Activated CD8-positive, alpha-beta memory T cell treated with anti-CD3 and anti-CD28 coated beads for 48 hours (primary cell): ENCODE data around the gene RNF187.

ENCODE experiments used
- DNase-seq, 3 experiments: peaks; one replicate each; pipeline ENCODE4 v3.0.0-alpha.2; 2020; ENCODE audit warnings: low read depth in 2 of 3, low spot score in 2 of 3

Gene RNF187

GRCh38 chr1:228508840-228509415 is 21.7 kb downstream of the RNF187 start:
- DNase-seq: no peak

DNA sequence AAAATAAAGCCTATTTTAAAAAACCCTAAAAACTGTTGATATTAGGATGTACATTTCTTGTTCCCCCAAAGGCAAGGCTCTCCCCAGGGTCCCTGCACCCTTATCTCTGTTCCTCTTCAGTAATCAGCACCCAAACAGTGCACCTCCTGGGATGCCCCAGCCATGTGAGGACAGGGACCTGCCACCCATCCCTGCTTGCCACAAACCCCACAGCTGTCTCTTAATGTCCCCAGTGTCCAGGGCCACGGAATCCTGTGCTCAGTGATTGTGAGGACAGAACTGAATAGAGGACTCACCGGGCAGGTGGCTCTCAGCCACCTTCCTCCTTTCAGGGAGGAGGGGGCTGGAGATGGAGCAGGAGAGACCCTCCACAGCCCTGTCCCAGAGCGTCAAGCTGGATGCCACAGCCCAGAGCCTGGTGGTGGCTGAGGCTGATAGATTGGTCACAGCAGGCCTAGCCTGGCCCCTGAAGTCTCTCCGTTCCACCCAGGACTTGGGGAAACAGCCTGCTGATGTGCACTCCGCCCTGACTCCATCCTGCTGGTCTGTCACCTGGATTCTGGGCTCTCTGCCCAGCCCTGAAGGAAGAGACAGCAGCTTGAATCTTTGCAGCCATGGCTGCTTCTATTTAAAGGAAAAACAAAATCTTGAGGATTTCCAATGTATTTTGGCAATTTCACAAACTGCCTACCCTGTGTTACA is 23.1 kb downstream of the RNF187 start:
- DNase-seq: no peak

DNA sequence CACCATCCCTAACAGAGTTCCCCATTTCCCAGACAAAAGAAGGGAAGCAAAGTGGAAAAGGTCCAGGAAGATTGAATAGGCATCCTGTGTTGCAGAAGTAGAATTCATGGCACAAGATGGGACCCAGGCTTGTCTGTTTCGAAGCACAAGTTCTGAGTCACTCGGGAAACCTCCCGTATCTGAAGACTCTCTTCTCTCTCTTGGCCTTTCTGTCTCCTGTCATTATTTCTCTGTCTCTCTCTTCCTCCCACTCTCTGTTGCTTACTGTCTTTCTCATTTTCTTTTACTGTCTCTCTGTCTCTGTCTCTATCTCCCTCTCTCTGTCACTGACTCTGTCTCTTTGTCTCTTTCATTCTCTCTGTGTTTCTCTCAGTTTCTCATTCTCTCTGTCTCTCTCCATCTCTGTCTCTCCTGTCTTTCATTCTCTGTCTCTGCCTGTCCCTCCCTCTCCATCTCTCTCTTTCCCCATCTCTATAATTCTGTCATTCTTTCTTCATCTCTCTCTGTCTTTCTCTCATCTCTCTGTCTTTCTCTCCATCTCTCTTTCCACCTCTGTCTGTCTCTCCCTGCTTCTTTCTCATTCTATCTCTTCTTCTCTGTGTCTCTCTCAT is 23.7 kb downstream of the RNF187 start:
- DNase-seq: no peak

GRCh38 chr1:228511546-228512445 is 24.6 kb downstream of the RNF187 start:
- no peak for DNase-seq

DNA sequence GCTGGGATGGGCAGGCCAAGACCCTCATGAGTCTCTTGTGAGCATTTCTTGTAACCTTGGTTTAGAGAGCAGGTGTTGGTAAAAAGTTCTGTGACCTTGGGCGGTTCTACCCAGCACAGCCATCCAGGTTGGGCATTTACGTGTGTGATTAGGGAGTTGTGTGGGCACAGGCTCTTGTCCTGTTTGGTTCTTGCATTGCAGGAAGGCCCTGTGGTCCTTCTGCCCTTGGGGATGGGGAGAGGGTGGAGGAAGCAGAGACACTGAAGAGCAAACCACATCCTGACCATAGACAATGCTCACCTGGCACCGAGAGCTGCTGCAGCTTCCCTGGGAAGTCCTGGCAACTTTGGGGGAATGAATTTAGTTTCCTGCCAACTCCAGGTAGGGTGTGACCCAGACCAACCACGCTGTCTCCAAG is 25.6 kb downstream of the RNF187 start:
- DNase-seq: no peak

GRCh38 chr1:228513236-228513900 is 26.2 kb downstream of the RNF187 start:
- no peak for DNase-seq

GRCh38 chr1:228514421-228514820 is 27.2 kb downstream of the RNF187 start:
- DNase-seq: no peak

DNA sequence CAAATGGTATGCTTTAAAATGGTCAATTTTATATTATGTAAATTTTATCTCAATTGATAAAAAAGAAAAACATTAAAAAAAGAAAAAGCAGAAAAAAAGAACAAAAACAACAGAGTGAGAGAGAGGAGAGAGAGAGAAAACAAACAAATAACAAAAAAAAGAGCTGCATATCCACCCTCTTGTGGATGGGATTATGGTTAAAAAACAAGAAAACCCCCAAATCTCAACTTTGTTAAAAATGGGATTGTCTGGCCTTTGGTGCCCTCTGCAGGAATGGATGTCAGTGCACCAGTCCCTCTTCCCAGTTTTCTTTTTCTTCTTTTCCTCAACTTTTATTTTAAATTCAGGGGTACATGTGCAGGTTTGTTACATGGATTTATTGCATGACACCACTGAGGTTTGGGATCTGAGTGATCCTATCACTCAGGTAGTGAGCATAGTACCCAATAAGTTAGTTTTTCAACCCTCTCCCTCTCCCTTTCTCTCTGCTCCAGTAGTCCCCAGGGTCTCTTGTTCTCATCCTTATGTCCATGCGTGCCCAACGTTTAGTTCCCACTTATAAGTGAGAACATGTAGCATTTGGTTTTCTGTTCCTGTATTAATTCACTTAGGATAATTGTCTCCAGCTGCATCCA is 28.1 kb downstream of the RNF187 start:
- DNase-seq: no peak

GRCh38 chr1:228517655-228518054 is 30.5 kb downstream of the RNF187 start:
- DNase-seq: no peak

- no peak for DNase-seq
These were observed 40.4 kb downstream of the RNF187 start for GRCh38 chr1:228527596-228527995.

GRCh38 chr1:228528612-228529011 is 41.4 kb downstream of the RNF187 start:
- DNase-seq: no peak

- no peak for DNase-seq
These were observed 43.0 kb downstream of the RNF187 start for GRCh38 chr1:228530086-228530758.

DNA sequence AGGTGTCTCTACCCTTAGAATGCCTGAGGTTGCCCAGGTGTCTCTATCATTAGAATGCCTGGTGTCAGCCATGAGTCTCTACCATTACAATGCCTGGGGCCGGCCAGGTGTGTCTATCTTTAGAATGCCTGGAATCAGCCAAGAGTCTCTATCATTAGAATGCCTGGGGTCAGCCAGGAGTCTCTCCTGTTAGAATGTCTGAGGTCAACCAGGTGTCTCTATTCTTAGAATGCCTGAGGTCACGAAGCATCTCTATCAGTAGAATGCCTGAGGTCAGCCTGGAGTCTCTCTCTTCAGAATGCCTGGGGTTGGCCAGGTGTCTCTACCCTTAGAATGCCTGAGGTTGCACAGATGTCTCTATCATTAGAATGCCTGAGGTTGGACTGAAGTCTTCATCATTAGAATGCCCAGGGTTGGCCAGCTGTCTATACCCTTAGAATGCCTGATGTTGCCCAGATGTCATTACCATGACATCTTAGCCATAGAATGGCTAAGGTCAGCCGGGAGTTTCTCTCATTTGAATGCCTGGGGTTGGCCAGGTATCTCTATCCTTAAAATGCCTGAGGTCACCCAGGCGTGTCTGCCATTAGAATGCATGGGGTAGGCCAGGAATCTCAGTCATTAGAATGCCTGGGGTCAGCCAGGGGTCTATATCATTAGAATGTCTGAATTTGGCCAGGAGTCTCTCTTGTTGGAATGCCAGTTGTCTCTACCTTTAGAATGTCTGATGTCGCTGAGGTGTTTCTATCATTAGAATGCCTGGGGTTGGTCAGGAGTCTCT is 44.0 kb downstream of the RNF187 start:
- no peak for DNase-seq

DNA sequence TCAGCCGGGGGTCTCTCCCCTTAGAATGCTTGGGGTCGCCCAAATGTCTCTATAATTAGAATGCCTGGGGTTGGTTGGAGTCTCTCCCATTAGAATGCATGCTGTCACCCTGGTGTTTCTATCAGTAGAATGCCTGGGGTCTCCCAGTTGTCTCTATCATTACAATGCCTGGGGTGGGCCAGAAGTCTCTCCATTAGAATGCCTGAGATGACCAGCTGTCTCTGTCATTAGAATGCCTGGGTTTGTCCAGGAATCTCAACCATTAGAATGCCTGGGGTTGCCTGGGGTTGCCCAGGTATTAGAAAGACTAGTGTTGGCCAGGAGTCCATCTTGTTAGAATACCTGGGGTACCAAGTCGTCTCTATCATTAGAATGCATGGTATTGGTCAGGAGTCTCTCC is 51.6 kb downstream of the RNF187 start:
- DNase-seq: no peak

- no peak for DNase-seq
These were observed 53.2 kb downstream of the RNF187 start for GRCh38 chr1:228540161-228540917.

DNA sequence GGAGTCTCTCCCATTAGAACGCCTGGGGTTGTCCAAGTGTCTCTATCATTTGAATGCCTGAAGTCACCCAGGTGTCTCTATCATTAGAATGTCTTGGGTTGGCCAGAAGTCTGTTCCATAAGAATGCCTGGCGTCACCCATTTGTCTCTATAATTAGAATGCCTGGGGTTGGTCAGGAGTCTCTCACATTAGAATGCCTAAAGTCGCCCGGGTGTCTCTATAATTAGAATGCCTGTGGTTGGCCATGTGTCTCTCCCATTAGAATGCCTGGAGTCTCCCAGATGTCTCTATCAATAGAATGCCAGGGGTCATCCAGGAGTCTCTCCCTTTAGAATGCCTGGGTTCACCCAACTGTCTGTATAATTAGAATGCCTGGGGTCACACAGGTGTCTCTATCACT is 54.5 kb downstream of the RNF187 start:
- DNase-seq: no peak

GRCh38 chr1:228542376-228542775 is 55.2 kb downstream of the RNF187 start:
- no peak for DNase-seq

DNA sequence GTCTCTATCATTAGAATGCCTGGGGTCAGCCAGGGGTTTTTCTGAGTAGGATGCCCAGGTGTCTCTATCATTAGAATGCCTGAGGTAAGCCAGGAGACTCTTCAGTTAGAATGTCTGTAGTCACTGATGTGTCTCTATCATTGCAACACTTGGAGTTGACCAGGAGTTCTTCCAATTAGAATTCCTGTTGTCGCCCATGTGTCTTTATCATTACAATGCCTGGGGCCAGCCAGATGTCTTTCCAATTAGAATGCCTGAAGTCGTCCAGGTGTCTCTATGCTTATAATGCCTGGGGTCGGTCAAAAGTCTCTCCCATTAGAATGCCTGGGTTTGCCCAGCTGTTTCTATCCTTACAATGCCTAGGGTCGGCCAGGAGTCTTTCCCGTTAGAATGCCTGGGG is 55.8 kb downstream of the RNF187 start:
- DNase-seq: no peak

DNA sequence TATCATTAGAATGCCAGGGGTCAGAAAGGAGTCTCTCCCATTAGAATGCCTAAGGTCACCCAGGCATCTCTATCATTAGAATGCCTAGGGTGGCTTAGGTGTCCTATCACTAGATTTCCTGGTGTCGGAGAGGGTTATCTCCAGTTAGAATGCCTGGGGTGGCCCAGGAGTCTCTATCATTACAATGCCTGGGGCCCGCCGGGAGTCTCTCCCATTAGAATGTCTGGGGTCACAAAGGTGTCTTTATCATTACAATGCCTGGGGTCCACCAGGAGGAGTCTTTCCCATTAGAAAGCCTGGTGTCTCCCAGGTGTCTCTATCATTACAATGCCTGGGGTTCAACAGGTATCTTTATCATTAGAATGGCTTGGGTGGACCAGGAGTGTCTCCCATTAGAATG is 56.2 kb downstream of the RNF187 start:
- no peak for DNase-seq
